Dermis microvascular lymphatic vessel endothelial cell (primary cell): ENCODE data around the gene FMR1NB. TPM values are rescaled to one million over a fixed set of nuclear protein-coding genes. Genes with fewer than 3 reads are reported as not detected.
A peak's percentile ranks its signal among the peaks of the same experiment; 100 is the strongest.

Experiments
- DNase-seq, 2 donors: peaks; one replicate each; pipeline versions ENCODE4 v3.0.0 to v3.0.0-alpha.2; 2010; ENCODE audit warnings: low read depth in 2 of 2
- total RNA-seq: library from RNA; depleted of rRNA; stranded (reverse); fragments of >200 nt; gene quantifications from 2 replicates; pipeline ENCODE4 v1.2.1, GENCODE V29; 2014

FMR1NB gene, protein sequence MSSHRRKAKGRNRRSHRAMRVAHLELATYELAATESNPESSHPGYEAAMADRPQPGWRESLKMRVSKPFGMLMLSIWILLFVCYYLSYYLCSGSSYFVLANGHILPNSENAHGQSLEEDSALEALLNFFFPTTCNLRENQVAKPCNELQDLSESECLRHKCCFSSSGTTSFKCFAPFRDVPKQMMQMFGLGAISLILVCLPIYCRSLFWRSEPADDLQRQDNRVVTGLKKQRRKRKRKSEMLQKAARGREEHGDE
- total RNA-seq = not detected in 2 replicates

DNA sequence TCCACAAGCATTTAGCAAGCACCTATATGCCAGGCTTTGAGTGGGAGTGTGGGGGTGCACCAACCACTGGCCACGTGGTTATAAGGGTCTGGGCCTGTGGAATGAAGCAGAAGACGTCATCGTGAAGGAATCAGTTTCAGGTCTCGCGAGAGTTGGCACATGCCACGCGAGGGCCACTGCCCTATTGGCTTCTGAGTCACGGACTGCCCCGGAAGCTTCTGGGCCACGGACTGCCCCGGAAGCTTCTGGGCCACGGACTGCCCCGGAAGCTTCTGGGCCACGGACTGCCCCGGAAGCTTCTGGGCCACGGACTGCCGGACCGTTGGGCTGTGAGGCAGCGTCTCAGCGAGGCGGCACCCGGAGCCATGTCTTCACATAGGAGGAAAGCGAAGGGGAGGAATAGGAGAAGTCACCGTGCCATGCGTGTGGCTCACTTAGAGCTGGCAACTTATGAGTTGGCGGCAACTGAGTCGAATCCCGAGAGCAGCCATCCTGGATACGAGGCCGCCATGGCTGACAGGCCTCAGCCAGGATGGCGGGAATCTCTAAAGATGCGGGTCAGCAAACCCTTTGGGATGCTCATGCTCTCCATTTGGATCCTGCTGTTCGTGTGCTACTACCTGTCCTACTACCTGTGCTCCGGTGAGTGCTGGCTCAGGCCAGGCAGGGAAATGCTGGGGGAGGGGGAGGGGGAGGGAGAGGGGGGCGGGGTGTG lies at the start of gene FMR1NB:
FMR1NB (plus strand) TSS at position 300 of the 715 bp plus-strand sequence; CDS start at position 366, 66 bp downstream.
- DNase-seq = no peak

DNA sequence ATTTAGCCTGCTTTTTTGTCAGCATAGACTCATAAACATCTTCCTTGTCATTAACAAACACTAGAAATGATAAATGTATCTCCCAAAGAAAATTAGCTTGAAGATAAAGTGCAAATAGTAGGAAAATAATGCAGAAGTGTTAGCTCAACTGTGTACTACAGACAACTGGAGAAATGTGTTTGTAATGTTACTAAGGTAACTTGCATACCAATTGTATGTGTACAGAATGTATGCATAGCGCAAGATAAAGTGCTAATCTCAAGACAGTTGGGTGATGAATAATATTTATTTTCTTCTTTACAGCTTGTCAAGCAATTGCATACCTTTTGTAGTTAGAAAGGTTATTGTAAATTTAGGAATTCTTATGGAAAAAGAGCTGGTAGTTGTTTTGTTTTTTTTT lies 47.3 kb upstream of the FMR1NB start:
- no peak for DNase-seq

DNA sequence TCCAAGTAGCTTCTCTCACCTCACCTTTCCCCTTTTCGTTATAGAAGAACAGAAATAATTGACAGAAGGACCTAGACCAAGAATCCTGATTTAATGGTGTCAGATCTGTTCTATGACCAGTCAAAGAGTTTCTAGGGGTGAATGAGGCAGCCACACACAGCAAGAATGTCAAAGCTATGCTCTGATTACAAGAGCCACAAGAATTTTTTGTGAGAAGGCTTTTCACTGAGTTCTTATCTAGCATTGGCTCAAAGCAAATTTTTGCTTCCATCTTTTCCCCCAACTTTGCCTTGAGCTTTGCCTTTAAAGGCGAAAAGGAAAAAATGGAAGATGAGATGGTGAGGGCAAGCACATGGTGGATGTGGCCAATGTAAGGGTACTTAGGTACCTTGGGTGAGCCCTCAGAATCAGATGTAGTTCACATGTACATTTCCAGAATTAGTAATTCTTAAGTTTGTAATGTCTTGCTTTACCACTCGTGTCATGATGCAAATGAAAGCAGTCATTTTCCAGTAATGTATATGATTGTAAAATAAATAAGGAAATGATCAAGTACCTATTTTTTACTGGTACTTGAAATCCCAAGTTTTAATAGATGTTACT lies 45.9 kb upstream of the FMR1NB start:
- no peak for DNase-seq

DNA sequence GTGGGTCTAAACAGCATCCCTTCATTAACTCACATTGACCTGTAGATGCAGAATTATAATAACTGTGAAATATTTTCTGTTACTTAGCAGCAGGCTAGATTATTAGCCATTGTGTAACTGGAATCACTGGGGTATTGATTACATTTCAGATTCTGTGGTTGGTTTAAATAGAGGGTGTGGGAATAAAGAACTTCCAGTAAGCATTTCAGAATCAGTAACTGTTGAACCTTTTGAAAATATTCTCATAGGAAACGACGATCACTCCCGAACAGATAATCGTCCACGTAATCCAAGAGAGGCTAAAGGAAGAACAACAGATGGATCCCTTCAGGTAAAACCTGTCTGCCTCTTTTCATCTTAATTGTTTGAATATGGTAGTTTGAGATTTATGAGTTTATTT lies 35.9 kb upstream of the FMR1NB start:
- no peak for DNase-seq

DNA sequence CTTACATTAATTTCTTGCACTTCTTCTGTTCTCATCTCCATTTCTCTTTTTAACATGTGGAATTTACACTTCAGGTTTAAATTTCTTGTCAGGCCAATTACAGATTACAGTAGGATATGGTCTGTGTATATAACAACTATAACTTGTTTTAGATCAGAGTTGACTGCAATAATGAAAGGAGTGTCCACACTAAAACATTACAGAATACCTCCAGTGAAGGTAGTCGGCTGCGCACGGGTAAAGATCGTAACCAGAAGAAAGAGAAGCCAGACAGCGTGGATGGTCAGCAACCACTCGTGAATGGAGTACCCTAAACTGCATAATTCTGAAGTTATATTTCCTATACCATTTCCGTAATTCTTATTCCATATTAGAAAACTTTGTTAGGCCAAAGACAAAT lies 32.6 kb upstream of the FMR1NB start:
- DNase-seq = no peak

DNA sequence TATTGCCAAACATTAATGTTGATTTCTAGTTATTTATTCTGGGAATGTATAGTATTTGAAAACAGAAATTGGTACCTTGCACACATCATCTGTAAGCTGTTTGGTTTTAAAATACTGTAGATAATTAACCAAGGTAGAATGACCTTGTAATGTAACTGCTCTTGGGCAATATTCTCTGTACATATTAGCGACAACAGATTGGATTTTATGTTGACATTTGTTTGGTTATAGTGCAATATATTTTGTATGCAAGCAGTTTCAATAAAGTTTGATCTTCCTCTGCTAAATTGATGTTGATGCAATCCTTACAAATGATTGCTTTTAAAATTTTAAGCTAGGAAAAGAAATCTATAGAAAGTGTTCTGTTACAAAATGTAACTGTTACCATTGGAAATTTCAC lies 30.8 kb upstream of the FMR1NB start:
- DNase-seq = no peak

DNA sequence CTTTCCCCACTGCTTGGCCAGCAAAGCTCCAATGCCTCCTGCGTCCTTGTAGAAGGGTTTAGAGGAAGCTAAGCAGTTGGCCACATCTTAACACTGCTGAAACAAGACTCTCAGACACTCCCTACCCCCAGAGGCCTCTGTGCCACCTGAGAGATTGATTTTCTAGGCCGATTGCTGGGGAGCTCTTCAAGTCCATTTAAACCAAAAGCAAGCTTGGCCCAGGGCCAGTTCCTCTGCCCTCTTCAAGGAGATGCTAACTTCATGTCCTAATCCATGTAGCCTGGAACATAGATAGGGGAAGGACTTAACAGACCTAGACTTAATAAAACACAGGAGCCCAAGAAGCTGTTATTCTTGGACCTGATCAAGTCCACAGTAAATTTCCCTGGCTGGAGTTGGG lies 27.2 kb upstream of the FMR1NB start:
- no peak for DNase-seq

DNA sequence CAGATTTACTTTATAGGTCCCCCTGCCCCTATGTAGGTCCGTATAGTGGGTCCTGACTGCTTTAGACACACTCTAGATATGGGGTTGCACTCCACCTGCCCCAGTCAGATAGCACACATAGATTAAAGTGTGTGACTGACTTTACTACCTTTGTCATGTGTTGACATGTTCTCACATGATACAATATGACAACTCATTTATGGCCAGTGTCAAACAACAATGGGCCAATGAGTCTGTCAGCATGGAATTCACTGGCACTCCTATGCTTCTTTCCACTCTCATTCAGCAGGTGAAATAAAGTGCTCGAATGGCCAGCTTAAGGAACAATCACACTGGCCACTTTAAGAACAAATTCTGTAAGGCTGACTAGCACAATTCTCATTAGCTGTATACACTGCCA lies 23.8 kb upstream of the FMR1NB start:
- no peak for DNase-seq

DNA sequence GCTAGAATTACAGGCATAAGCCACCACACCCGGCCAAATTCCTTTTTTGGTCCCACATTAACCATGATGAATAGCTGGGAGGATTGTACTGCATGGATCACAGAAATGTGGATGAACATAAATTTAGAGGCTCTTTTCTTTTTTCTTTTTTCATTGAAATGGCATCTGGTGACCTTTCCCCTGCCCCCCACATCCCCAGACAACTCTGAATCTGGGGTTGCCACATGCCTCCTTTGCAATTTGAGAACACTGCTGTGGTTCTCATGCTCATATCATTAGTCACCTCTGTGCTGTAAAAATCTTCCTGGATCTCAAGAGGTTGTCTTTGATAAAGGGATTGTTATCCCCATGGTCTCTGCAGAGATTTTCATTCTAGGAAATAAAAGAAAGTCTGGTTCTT lies 22.8 kb upstream of the FMR1NB start:
- no peak for DNase-seq

DNA sequence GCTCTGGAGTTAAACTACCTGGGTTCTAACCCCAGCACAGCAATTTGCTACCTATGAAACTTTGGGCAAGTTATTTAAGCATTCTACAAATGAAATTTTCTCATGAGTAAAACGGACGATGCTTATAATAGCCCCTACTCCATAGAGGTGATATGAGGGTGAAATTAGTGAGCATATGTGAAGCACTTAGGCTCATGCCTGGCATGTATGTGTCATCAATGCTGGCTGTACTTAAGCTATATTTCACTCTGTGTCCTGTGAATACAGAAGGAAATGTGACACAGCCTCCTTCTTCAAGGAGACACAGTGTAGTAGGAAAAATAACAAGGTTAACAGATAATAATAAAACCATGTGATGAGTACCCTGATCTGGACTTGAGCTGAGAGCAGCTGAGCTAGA lies 20.4 kb upstream of the FMR1NB start:
- DNase-seq = no peak

DNA sequence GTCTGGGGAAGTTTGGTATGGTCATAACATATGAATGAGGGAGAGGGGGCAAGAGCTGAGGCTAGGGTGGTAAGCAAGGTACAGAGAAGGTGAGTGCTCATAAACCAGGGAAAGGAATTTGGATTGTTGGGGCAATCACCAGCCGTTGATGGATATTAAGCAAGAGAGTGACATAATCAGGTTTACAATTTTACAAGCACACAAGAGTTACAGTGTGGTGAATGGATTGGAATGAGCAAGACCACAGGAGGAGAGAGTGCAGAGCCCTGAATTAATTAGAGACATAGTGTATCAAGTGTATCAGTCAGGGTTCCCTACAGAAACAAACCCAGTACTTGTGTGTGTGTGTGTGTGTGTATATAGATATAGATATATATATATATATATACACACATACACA lies 18.7 kb upstream of the FMR1NB start:
- DNase-seq = no peak

DNA sequence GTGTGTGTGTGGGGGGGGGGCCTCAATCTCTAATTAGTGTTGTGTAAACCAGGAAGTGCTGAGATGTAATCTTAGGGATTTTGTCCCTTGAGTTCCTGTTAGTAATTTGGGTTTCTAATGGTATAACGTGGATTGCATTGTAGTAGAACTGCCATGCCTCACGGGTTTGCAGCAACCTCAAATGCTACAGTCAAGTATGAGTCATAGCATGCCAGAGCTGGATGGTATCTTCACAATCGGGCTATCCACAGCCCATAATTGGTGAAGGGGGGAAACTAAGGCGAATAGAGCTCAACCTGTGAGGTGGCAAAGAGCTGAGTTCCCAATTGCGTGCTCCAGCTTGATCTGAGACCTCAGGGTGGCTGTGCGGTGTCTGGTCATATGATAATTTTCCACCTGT lies 2.2 kb upstream of the FMR1NB start:
- no peak for DNase-seq

DNA sequence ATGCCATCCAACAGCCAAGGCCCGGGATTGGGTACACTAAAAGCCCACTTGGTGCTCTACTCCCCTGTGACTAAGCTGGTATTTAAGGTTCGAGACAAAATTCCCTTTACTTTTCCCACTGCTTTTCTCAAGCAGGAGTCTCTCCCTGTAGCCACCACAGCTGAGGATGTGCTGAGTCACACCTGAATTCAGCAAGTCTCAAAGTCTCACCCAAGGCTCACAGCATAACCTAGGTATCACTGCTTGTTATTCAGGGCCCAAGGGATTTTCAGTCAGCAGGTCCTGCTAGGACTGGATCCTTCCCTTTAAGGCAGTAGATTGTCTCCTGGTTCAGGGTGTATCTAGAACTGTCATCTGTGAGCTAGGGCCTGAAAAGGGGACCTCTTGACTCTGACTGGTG lies 39.2 kb downstream of the FMR1NB start:
- no peak for DNase-seq

DNA sequence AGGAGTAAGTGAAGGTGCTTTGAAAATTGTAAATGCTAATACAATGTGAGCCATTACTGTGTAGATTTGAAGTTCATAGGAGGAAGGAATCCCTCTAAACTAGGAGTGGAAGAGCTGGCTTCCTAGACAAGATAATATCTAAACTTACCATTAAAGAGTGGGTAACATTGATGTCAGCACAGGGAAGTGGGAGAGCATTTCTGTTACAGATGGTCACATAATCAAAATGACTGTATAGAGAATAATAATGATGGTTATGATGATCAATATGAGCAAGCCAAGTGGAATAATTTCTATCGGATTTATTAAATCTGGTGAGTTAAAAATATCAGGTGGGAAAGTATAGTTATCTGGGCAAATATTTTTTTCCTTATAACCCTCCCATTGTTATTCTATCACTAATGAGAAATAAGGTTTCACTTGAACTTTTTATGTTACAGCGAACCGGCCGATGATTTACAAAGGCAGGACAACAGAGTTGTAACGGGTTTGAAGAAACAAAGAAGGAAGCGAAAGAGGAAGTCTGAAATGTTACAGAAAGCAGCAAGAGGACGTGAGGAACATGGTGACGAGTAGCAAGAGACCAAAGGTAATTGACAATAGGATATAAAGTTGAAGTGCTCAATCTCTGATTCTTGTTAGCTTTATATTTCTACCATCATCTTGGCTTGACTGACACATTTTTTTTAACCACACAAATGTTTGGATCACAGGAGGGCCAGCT lies 43.5 kb downstream of the FMR1NB start:
- DNase-seq = no peak

DNA sequence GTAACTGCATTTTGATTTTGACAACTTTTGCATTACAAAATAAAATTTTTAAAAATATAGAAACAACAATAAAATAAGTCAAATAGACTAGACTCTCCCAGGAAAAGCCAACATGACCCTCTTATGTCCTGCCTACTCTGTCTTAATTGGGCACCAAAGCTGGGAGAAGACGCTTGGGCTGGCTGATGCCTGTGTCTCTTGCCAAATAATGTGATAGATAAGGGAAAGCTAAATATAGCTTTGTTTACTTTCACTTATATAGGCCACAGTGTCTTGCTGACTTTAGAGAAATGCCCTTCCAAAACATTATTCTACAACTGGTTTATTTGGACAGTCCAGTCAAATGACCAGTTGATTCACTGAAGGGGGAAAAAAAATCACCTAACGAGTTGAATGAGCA lies 54.2 kb downstream of the FMR1NB start:
- DNase-seq = no peak

DNA sequence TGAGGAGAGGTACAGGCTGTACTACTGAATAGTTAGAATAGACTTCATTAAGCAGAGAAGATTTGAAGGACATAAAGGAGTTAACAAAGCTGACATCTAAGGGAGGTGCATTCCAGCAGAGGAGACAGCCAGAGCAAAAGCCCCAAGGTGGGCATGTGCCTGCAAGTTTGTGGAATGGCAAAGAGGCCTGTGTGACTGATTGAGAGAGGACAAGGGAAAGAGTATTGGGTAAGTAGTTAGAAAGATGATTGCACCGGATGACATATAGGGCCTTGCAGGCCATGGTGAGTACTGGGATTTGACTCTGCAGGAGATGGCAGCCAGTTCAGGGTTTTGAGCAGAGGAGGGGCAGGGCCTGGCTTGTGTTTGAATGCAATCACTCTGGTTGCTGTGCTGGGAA lies 55.9 kb downstream of the FMR1NB start:
- DNase-seq = no peak

DNA sequence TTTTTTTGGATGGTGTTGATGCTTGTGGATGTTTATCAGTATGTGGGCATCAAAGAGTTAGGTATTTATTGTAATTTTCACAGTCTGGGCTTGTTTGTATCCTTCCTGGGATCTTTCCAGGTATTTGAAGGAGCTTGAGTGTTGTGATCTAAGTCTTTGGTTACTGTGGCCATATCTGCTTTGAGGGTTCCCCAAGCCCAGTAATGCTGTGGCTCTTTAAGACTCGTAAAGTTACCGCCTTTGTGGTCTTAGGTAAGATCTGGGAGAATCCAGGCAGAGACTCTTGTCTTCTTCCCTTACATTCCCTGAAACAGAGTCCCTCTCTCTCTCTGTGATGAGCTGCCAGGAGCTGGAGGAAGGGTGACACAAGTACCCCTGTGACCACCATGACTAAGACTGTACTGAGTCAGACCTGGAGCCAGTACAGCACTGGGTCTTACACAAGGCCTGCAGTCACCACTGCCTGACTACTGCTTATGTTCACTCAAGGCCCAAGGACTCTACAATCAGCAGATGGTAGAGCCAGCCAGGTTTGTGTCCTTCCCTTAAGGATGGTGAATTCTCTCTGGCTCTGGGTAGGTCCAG lies 62.2 kb downstream of the FMR1NB start:
- no peak for DNase-seq

DNA sequence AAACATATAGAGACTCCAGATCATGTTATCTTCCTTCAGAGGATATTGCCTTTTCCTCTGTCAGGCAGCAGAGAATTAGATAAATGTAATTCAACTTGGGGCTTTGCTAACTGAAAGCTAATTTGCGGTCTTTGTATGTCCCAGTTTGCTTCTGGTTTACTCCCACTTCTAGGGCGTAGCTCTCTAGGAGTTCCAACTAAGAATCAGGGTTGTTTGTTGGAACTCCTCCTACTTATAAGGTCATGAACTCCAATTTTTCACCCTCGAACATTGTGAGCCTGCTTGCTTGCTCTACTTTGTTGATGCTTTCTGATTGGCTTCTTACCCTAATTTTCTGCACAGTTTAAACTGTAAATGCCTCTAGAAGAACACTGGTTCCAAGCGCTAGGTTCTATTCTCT lies 66.1 kb downstream of the FMR1NB start:
- DNase-seq = no peak

DNA sequence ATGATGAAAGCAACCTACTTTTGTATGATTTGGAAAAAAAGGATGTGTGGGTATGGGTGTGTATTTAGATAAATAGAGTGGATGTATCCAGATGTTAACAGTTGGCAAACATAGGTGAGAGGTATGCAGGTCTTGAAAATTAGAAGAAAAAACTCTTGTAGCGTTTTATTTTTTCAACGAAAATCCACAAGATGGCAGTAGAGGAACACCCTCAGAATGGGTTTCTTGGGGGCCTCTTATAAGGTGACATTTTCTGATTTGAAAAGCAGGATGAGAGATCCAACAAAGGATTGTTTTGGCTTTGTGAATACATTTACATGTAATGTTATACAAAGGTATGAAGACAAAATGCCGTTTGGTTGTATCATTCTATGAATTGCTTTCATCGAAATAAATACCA lies 68.3 kb downstream of the FMR1NB start:
- DNase-seq = peak; percentile 7 to 36

DNA sequence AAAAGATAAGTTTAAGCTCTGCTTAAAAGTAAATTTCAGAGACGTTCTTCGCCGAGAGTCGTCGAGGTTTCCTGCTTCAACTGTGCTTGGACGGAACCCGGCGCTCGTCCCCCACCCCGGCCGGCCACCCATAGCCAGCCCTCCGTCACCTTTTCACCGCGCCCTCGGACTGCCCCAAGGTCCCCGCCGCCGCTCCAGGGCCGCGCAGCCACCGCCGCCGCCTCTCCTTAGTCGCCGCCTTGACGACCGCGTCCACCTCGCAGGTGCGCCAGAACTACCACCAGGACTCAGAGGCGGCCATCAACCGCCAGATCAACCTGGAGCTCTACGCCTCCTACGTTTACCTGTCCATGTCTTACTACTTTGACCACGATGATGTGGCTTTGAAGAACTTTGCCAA lies 70.8 kb downstream of the FMR1NB start:
- DNase-seq = no peak

DNA sequence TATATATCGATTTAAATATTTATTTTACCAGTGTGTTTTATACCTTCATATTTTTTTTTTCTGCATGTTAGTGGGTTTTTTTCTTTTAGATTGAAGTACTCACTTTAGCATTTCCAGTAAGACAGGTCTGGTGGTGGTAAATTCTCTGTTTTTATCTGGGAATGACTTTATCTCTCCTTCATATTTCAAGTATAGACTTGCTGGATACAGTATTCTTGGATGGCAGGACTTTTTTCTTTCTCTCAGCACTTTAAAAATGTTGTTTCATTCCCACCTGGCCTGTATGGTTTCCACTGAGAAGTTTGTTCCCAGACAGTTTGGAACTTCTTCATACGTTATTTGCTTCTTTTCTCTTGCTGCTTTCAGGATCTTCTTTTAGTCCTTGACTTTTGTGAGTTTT lies 86.1 kb downstream of the FMR1NB start:
- DNase-seq = no peak
